Ishikawa (cell line): ENCODE results near the gene COL28A1.

Experiments used
- CEBPB ChIP-seq: IDR thresholded peaks from 2 replicates; pipeline ENCODE4 v1.6.1; 2012
- CREB1 ChIP-seq: IDR thresholded peaks from 2 replicates; pipeline ENCODE4 v1.6.1; 2012; ENCODE audit warnings: low read depth
- EGR1 ChIP-seq: IDR thresholded peaks from 2 replicates; pipeline ENCODE4 v1.6.1; 2012
- EP300 ChIP-seq: IDR thresholded peaks from 2 replicates; pipeline ENCODE4 v1.6.1; 2012; ENCODE audit warnings: borderline replicate concordance
- FOXM1 ChIP-seq: IDR thresholded peaks from 2 replicates; pipeline ENCODE4 v1.6.1; 2012; ENCODE audit warnings: low read depth, borderline replicate concordance
- NFIC ChIP-seq: IDR thresholded peaks from 2 replicates; pipeline ENCODE4 v1.6.1; 2012
- RAD21 ChIP-seq: IDR thresholded peaks from 2 replicates; pipeline ENCODE4 v1.6.1; 2012; ENCODE audit warnings: low read depth
- TAF1 ChIP-seq: IDR thresholded peaks from 2 replicates; pipeline ENCODE4 v1.6.1; 2012; ENCODE audit warnings: low read depth, mild to moderate bottlenecking
- TCF12 ChIP-seq: IDR thresholded peaks from 2 replicates; pipeline ENCODE4 v1.6.1; 2012; ENCODE audit warnings: low read depth
- TEAD4 ChIP-seq: IDR thresholded peaks from 2 replicates; pipeline ENCODE4 v1.6.1; 2012
- YY1 ChIP-seq: IDR thresholded peaks from 2 replicates; pipeline ENCODE4 v1.6.1; 2012; ENCODE audit warnings: low read depth
- ZBTB7A ChIP-seq: IDR thresholded peaks from 2 replicates; pipeline ENCODE4 v1.6.1; 2012; ENCODE audit warnings: low read depth
- TF ChIP-seq, protein P1 (sequence below): IDR thresholded peaks from 2 replicates; pipeline ENCODE4 v1.6.1; 2012; ENCODE audit warnings: low read depth, mild to moderate bottlenecking
- TF ChIP-seq, protein P2 (sequence below): IDR thresholded peaks from 2 replicates; pipeline ENCODE4 v1.6.1; 2012
- TF ChIP-seq, protein P3 (sequence below): IDR thresholded peaks from 2 replicates; pipeline ENCODE4 v1.6.1; 2012

The COL28A1 gene

DNA sequence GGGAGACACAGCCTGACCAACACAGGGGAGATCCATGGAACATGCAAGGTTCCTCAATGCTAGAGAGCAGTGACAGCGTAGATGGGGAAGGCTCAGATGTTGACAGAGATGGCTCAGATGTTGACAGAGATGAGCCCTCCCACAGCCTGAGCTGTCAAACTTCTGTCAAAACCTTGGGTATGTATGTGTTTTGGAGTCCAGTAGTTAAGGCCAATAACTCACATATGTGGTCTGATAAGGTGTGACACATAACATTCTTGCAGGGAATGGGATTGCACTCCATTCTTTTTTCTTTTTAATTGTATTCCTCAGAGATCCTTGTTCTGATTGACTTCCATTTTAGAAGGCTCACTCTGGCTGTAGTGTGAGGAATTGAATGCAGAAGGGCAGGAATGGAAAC, 217.1 kb downstream of the COL28A1 start:
- no peak for TF ChIP-seq RAD21
- TF ChIP-seq FOXM1: no peak
- TF ChIP-seq EGR1: no peak
- no peak for TF ChIP-seq CEBPB
- no peak for TF ChIP-seq TEAD4
- no peak for TF ChIP-seq YY1

DNA sequence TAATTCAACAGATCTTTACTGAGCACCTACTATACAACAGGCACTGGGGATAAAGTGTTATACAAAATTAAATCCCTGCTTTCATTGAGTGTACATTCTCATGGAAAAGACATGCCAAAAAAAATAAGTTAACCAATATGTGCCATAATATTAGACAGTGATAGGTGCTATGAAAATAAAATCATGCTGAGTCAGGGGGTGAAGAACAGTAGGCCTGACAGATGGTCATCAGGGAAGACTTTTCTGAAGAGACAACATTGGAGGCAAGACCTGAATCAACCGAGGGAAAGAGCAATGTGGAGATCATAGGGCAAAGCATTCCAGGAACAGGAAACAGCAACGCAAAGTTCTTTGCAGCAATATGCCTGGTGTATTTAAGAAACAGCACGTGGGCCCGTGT, 217.8 kb downstream of the COL28A1 start:
- TF ChIP-seq EGR1: no peak
- TF ChIP-seq YY1: no peak
- no peak for TF ChIP-seq CREB1
- TF ChIP-seq, protein P1, sequence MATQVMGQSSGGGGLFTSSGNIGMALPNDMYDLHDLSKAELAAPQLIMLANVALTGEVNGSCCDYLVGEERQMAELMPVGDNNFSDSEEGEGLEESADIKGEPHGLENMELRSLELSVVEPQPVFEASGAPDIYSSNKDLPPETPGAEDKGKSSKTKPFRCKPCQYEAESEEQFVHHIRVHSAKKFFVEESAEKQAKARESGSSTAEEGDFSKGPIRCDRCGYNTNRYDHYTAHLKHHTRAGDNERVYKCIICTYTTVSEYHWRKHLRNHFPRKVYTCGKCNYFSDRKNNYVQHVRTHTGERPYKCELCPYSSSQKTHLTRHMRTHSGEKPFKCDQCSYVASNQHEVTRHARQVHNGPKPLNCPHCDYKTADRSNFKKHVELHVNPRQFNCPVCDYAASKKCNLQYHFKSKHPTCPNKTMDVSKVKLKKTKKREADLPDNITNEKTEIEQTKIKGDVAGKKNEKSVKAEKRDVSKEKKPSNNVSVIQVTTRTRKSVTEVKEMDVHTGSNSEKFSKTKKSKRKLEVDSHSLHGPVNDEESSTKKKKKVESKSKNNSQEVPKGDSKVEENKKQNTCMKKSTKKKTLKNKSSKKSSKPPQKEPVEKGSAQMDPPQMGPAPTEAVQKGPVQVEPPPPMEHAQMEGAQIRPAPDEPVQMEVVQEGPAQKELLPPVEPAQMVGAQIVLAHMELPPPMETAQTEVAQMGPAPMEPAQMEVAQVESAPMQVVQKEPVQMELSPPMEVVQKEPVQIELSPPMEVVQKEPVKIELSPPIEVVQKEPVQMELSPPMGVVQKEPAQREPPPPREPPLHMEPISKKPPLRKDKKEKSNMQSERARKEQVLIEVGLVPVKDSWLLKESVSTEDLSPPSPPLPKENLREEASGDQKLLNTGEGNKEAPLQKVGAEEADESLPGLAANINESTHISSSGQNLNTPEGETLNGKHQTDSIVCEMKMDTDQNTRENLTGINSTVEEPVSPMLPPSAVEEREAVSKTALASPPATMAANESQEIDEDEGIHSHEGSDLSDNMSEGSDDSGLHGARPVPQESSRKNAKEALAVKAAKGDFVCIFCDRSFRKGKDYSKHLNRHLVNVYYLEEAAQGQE: no peak
- no peak for TF ChIP-seq TCF12
- TF ChIP-seq NFIC: no peak
- TF ChIP-seq CEBPB: no peak
- TF ChIP-seq RAD21: no peak
- TF ChIP-seq, protein P2, sequence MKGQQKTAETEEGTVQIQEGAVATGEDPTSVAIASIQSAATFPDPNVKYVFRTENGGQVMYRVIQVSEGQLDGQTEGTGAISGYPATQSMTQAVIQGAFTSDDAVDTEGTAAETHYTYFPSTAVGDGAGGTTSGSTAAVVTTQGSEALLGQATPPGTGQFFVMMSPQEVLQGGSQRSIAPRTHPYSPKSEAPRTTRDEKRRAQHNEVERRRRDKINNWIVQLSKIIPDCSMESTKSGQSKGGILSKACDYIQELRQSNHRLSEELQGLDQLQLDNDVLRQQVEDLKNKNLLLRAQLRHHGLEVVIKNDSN: no peak
- no peak for TF ChIP-seq ZBTB7A
- TF ChIP-seq, protein P3, sequence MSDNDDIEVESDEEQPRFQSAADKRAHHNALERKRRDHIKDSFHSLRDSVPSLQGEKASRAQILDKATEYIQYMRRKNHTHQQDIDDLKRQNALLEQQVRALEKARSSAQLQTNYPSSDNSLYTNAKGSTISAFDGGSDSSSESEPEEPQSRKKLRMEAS: no peak
- no peak for TF ChIP-seq TEAD4
- no peak for TF ChIP-seq FOXM1
- no peak for TF ChIP-seq TAF1
- no peak for TF ChIP-seq EP300

DNA sequence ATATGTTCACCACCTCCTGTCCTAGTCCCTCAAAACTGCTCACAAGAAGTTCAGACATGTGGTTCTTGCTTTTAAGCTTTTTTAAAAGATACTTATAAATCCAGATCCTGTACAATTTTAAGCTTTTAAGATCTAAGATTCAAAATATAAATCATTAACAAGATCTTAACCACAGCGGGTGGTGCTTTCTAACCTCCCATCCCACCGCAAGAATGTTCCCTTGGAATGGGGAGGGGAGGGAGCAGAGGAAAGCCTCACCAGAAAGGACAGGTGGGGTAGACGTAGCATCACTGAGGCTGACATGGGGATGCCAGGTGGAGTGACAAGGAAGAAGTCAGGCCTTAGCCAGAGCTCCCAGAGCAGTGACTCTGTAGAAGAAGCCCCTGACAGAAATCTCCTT, 219.8 kb downstream of the COL28A1 start:
- TF ChIP-seq TCF12 (no peak), EGR1 (no peak), FOXM1 (no peak), YY1 (no peak), TEAD4 (no peak), EP300 (no peak), CREB1 (no peak), RAD21 (no peak), ZBTB7A (no peak), NFIC (no peak), CEBPB (no peak), TAF1 (no peak)
- TF ChIP-seq, protein P3: no peak
- TF ChIP-seq, protein P2: no peak
- TF ChIP-seq, protein P1: no peak

DNA sequence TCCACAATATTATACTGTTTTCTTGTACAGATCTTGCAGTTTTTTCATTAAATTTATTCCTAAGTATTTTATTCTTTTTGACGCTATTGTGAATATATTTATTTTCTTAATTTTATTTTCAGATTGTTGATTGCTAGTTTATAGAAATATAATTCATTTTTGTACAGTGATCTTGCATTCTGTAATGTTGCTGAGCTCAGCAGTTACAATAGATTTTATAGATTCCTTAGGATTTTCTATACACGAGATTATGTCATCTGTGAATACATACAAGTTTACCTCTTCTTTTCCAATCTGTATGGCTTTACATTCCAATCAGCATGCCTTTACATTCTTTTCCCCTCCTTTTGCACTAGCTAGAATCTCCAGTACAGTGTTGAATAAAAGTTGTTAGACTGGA, 223.3 kb downstream of the COL28A1 start:
- no peak for TF ChIP-seq ZBTB7A
- TF ChIP-seq TCF12: no peak
- no peak for TF ChIP-seq TEAD4
- TF ChIP-seq NFIC: no peak

DNA sequence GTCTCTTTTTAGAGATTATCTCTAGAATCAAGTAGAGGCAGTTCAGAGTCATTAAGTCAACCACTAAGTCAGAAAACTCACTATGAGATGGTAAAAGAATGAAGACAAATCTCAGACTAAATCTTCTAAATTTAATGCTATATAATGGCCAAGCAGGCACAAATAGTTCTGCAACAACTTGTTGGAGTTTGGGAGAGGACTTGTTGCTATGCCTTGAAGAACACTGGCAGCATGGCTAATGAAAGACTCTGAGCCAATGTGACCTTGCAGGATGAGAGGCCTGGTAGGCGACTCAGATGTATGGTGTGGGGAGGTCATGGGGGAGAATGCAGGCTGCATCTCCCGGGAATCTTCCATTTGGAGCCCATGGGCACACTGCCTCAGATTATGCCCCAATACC, 224.7 kb downstream of the COL28A1 start:
- no peak for TF ChIP-seq EGR1
- TF ChIP-seq TCF12: no peak
- no peak for TF ChIP-seq NFIC
- TF ChIP-seq, protein P1: no peak
- TF ChIP-seq TAF1: no peak
- TF ChIP-seq CEBPB: no peak
